Astrocyte of the hippocampus (primary cell): ENCODE results near the gene CLCNKB.

Source experiments
- DNase-seq: peaks from one replicate; pipeline ENCODE4 v3.0.0; 2011; ENCODE audit warnings: low read depth, low spot score

CLCNKB gene

DNA sequence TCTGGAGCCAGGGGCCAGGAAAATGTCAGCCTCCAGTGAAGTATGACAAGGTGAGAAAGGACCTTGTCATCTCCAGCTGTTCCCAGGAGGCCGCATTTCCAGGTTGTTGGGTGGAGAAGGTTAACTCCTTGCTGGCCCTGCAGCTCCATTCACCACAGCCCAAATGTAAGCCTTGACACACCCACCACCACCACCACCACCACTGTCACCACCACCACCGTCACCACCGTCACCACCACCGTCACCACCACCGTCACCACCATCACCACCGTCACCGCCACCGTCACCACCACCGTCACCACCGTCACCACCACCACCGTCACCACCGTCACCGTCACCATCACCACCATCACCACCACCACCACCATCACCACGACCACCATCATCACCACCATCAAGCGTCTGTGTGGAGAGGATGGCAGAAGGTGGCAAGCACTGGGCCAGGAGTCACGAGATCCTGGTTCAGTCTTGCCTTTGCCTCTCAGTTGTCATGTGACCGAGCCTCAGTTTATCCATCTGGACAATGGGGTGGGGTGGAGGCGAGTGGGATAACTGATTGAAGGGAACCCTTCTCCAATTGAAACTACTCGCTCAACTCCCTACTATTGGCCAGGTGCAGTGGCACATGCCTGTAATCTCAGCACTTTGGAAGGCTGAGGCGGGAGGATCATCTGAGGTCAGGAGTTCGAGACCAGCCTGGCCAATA, 51.0 kb downstream of the CLCNKB start:
- no peak for DNase-seq

DNA sequence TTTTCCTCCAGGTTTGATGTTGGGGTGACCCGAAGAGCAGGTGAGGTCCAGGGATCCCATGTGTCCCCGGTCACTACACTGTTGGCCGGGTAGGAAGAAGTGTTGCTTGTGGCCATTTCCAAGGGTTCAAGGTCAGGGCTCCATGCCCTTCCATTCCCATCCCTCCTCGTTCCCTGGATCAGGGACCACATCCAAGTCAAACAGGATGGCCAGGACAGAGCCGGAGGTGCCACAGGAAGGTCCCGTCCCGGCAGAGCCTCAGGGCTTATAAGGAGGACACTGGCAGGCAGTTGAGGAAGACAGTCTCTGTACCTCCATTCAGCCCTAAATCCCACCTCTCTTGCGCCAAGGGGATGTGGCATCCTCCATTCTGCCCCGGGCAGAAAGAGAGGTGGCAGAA, 51.9 kb downstream of the CLCNKB start:
- no peak for DNase-seq

DNA sequence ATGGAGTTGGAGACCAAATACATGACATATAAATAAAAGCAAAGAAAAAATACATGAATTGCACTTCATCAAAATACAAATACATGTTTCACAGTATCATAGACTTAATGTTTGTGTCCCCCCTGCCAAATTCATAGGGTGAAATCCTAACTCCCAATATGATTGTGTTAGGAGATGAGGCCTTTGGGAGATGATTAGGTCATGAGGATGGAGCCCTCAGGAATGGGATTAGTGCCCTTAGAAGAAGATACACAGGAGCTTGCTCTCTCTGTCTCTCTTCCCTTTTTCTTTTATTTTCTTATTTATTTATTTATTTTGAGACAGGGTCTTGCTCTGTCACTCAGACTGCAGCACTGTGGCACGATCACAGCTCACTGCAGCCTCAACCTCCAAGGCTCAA, 55.8 kb downstream of the CLCNKB start:
- DNase-seq = no peak

DNA sequence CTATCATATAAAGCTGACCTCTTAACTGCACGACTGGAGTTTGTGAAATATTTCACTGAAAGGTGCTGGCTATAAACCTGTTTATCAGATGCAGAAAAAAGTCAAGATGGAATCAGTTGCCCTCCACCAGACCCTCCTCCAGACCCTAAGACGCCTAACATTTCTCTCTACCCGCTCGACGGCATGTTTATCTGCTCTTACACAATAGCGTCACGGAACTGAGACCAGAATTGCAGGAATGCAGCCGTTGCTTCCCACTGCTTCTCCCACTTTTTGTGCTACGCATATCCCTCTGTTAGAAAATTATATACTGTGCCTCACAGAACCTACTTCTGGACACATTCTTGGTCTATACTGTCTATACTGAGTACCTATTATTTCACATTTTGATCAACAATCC, 58.0 kb downstream of the CLCNKB start:
- DNase-seq = no peak
